K562 (cell line): ENCODE measurements around the gene UQCRC2. TPM values are rescaled to one million over a fixed set of nuclear protein-coding genes. Genes with fewer than 3 reads are reported as not detected.

Experiments used
- AFF4 ChIP-seq: sonication (generic); formaldehyde crosslinking; IDR thresholded peaks from 2 replicates; pipeline ENCODE4 v1.8.0; 2023; ENCODE audit warnings: mild to moderate bottlenecking, missing genetic modification reagents
- BHLHE40 ChIP-seq: IDR thresholded peaks from 2 replicates; pipeline ENCODE4 v1.6.1; 2011; ENCODE audit warnings: low read length, improper control_type of control experiment
- DMBX1 ChIP-seq: fragments of 250-450 bp; sonication (Bioruptor Pico); IDR thresholded peaks from 2 replicates; pipeline ENCODE4 v1.8.0; 2022; ENCODE audit warnings: inconsistent platforms, mild to moderate bottlenecking, moderate library complexity, borderline replicate concordance
- ETS2 ChIP-seq: IDR thresholded peaks from 2 replicates; pipeline ENCODE4 v1.6.1; 2016; ENCODE audit warnings: borderline replicate concordance, missing genetic modification characterization, mild to moderate bottlenecking, moderate library complexity, missing compliant biosample characterization; ENCODE audit not compliant: poor library complexity, severe bottlenecking
- MEF2A ChIP-seq: IDR thresholded peaks from 2 replicates; pipeline ENCODE4 v1.6.1; 2011; ENCODE audit warnings: low read depth, mild to moderate bottlenecking, low read length, moderate library complexity; ENCODE audit not compliant: control insufficient read depth
- SOX6 ChIP-seq: fragments of 450-650 bp; IDR thresholded peaks from 2 replicates; pipeline ENCODE4 v1.6.1; 2014; ENCODE audit warnings: mild to moderate bottlenecking
- TFE3 ChIP-seq: fragments of 450-650 bp; formaldehyde crosslinking; IDR thresholded peaks from 2 replicates; pipeline ENCODE4 v1.4.0; 2020; ENCODE audit warnings: mild to moderate bottlenecking, mixed read lengths
- ZC3H4 ChIP-seq: sonication (generic); formaldehyde crosslinking; IDR thresholded peaks from 2 replicates; pipeline ENCODE4 v1.9.0; 2021; ENCODE audit warnings: missing genetic modification reagents, borderline replicate concordance
- ZC3H8 ChIP-seq: fragments of 450-650 bp; IDR thresholded peaks from 2 replicates; pipeline ENCODE4 v1.6.1; 2017
- ZNF253 ChIP-seq: fragments of 250-450 bp; sonication (Bioruptor Pico); conservative IDR thresholded peaks from 2 replicates; pipeline ENCODE4 v1.6.1; 2021; ENCODE audit warnings: mild to moderate bottlenecking
- ZNF561 ChIP-seq: fragments of 450-650 bp; formaldehyde crosslinking; conservative IDR thresholded peaks from 2 replicates; pipeline ENCODE4 v1.4.0; 2020; ENCODE audit warnings: mild to moderate bottlenecking, moderate library complexity
- polyA plus RNA-seq, 8 experiments: library from polyadenylated mRNA; depleted of rRNA in 4 of 8; stranded (reverse) in 5 of 8; unstranded in 3 of 8; fragments of >200 nt; fragmentation: Nextera tagmentation in 2 of 8; fragmentation: Illumina TruSeq in 1 of 8; extraction: Ambion mirVana in 2 of 8; extraction: Trizol in 1 of 8; gene quantifications; 2 replicates each; pipeline versions ENCODE4 v1.2.1 to v1.2.3, GENCODE V29; 2011 to 2014; ENCODE audit warnings: inconsistent platforms in 1 of 8, missing spikeins in 1 of 8
- total RNA-seq, 7 experiments: library from RNA; depleted of rRNA in 6 of 7; stranded (reverse); fragments of >200 nt in 6 of 7; fragmentation: Illumina TruSeq in 2 of 7; extraction: Trizol in 2 of 7; gene quantifications; 2 replicates each; pipeline versions ENCODE4 v1.2.1 to v1.2.3, GENCODE V29; 2011 to 2021; ENCODE audit warnings: low replicate concordance in 1 of 7
- TF ChIP-seq, protein P1 (sequence below), 2 experiments: fragments of 450-650 bp; conservative IDR thresholded peaks; 2 replicates each; pipeline ENCODE4 v1.6.1; 2017; ENCODE audit warnings: mild to moderate bottlenecking in 2 of 2, moderate library complexity in 2 of 2
- TF ChIP-seq, protein P2 (sequence below): fragments of 450-650 bp; IDR thresholded peaks from 2 replicates; pipeline ENCODE4 v1.6.1; 2017; ENCODE audit warnings: mild to moderate bottlenecking, moderate library complexity
- TF ChIP-seq, protein P3 (sequence below), 2 experiments: fragments of 250-450 bp in 1 of 2; fragments of 450-650 bp in 1 of 2; sonication (Bioruptor Pico) in 1 of 2; IDR thresholded peaks; 2 replicates each; pipeline versions ENCODE4 v1.6.1 to v1.8.0; 2016 to 2021; ENCODE audit warnings: mild to moderate bottlenecking in 2 of 2, moderate library complexity in 2 of 2, missing compliant biosample characterization in 1 of 2, missing genetic modification characterization in 1 of 2
- TF ChIP-seq, protein P4 (sequence below): fragments of 250-450 bp; sonication (Bioruptor Pico); IDR thresholded peaks from 2 replicates; pipeline ENCODE4 v1.5.0; 2020; ENCODE audit warnings: mild to moderate bottlenecking

The UQCRC2 gene
- total and polyA plus RNA-seq, 9 of the 15 experiments (the other 6 are each of a cell fraction or from before 2014, with no cell fraction given): 177 to 516 (median 319) TPM

- TF ChIP-seq, protein P1, sequence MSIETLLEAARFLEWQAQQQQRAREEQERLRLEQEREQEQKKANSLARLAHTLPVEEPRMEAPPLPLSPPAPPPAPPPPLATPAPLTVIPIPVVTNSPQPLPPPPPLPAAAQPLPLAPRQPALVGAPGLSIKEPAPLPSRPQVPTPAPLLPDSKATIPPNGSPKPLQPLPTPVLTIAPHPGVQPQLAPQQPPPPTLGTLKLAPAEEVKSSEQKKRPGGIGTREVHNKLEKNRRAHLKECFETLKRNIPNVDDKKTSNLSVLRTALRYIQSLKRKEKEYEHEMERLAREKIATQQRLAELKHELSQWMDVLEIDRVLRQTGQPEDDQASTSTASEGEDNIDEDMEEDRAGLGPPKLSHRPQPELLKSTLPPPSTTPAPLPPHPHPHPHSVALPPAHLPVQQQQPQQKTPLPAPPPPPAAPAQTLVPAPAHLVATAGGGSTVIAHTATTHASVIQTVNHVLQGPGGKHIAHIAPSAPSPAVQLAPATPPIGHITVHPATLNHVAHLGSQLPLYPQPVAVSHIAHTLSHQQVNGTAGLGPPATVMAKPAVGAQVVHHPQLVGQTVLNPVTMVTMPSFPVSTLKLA (conservative IDR thresholded peaks at IDR 0.05): peak; percentile 92 to 95
- TF ChIP-seq AFF4 (CRISPR knock-in tag) (no peak), DMBX1 (CRISPR knock-in tag) (no peak), BHLHE40 (peak; percentile 93), ZNF561 (no peak), SOX6 (no peak; the same call in 1 of the 2 replicates), ZC3H4 (CRISPR knock-in tag) (no peak), MEF2A (no peak), ZNF253 (CRISPR knock-in tag) (no peak), ETS2 (no peak), ZC3H8 (no peak), TFE3 (CRISPR knock-in tag) (no peak)
- TF ChIP-seq, protein P2, sequence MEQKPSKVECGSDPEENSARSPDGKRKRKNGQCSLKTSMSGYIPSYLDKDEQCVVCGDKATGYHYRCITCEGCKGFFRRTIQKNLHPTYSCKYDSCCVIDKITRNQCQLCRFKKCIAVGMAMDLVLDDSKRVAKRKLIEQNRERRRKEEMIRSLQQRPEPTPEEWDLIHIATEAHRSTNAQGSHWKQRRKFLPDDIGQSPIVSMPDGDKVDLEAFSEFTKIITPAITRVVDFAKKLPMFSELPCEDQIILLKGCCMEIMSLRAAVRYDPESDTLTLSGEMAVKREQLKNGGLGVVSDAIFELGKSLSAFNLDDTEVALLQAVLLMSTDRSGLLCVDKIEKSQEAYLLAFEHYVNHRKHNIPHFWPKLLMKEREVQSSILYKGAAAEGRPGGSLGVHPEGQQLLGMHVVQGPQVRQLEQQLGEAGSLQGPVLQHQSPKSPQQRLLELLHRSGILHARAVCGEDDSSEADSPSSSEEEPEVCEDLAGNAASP: no peak
- TF ChIP-seq, protein P3, sequence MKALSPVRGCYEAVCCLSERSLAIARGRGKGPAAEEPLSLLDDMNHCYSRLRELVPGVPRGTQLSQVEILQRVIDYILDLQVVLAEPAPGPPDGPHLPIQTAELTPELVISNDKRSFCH (CRISPR knock-in tag; IDR thresholded peaks at IDR 0.05): no peak
- TF ChIP-seq, protein P3 (tag; IDR thresholded peaks at IDR 0.05): no peak
- TF ChIP-seq, protein P4, sequence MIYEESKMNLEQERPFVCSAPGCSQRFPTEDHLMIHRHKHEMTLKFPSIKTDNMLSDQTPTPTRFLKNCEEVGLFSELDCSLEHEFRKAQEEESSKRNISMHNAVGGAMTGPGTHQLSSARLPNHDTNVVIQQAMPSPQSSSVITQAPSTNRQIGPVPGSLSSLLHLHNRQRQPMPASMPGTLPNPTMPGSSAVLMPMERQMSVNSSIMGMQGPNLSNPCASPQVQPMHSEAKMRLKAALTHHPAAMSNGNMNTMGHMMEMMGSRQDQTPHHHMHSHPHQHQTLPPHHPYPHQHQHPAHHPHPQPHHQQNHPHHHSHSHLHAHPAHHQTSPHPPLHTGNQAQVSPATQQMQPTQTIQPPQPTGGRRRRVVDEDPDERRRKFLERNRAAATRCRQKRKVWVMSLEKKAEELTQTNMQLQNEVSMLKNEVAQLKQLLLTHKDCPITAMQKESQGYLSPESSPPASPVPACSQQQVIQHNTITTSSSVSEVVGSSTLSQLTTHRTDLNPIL (CRISPR knock-in tag): no peak
Measured at GRCh38 chr16:21952793-21953540, at the start of gene UQCRC2 (continued).
